ENCODE measurements around the gene TSBP1.
"Not testable (repeated sequence)": the region's sequence is repeated elsewhere in the genome, so short reads cannot be mapped to it uniquely, and the experiment has no call there.

The TSBP1 gene

GRCh38 chr6:32371229-32371628 lies 474 bp downstream of the TSBP1 start:
- no peak for DNase-seq

- DNase-seq: no peak
These were observed 1.2 kb downstream of the TSBP1 start for GRCh38 chr6:32370505-32370904.

GRCh38 chr6:32369660-32370059 lies 2.0 kb downstream of the TSBP1 start:
- DNase-seq: no peak

- no peak for DNase-seq
These were observed 4.1 kb downstream of the TSBP1 start for GRCh38 chr6:32367644-32368043.

- not testable (repeated sequence) for DNase-seq
These were observed 12.5 kb downstream of the TSBP1 start for GRCh38 chr6:32359225-32359624.

GRCh38 chr6:32358548-32358947 lies 13.2 kb downstream of the TSBP1 start:
- not testable (repeated sequence) for DNase-seq

GRCh38 chr6:32355018-32355417 lies 16.7 kb downstream of the TSBP1 start:
- no peak for DNase-seq

GRCh38 chr6:32353348-32353747 lies 18.4 kb downstream of the TSBP1 start:
- no peak for DNase-seq

- DNase-seq: no peak
These were observed 31.5 kb downstream of the TSBP1 start for GRCh38 chr6:32340242-32340641.

- no peak for DNase-seq
These were observed 34.4 kb downstream of the TSBP1 start for GRCh38 chr6:32337186-32337805.

GRCh38 chr6:32332433-32332832 lies 39.3 kb downstream of the TSBP1 start:
- no peak for DNase-seq

GRCh38 chr6:32329141-32329540 lies 42.6 kb downstream of the TSBP1 start:
- no peak for DNase-seq

- DNase-seq: no peak
These were observed 44.6 kb downstream of the TSBP1 start for GRCh38 chr6:32327103-32327502.

GRCh38 chr6:32318501-32318900 lies 53.2 kb downstream of the TSBP1 start:
- no peak for DNase-seq

GRCh38 chr6:32317541-32317940 lies 54.2 kb downstream of the TSBP1 start:
- no peak for DNase-seq

- no peak for DNase-seq
These were observed 57.7 kb downstream of the TSBP1 start for GRCh38 chr6:32313964-32314363.

- DNase-seq: no peak
These were observed 72.9 kb downstream of the TSBP1 start for GRCh38 chr6:32298632-32299336.

GRCh38 chr6:32294980-32295379 lies 76.7 kb downstream of the TSBP1 start:
- not testable (repeated sequence) for DNase-seq

- no peak for DNase-seq
These were observed 77.1 kb downstream of the TSBP1 start for GRCh38 chr6:32294566-32294965.

GRCh38 chr6:32293695-32294094 lies 78.0 kb downstream of the TSBP1 start:
- DNase-seq: no peak

GRCh38 chr6:32291543-32291942 lies 80.2 kb downstream of the TSBP1 start:
- DNase-seq: no peak

- no peak for DNase-seq
These were observed 80.7 kb downstream of the TSBP1 start for GRCh38 chr6:32290886-32291450.

GRCh38 chr6:32288426-32288825 lies 83.3 kb downstream of the TSBP1 start:
- DNase-seq: no peak

GRCh38 chr6:32273801-32274577 lies 97.7 kb downstream of the TSBP1 start:
- not testable (repeated sequence) for DNase-seq

All from activated effector memory CD4-positive, alpha-beta T cell treated with Interleukin-2 at 50 U/mL for 16 hours (primary cell).